Measurements from ENCODE around the gene ENHO. TPM values are rescaled to one million over a fixed set of nuclear protein-coding genes. Genes with fewer than 3 reads are reported as not detected.

ENHO gene
- total and polyA plus RNA-seq, 10 of the 15 experiments (the other 5 are each of a cell fraction or from before 2014, with no cell fraction given), result not detected

DNA sequence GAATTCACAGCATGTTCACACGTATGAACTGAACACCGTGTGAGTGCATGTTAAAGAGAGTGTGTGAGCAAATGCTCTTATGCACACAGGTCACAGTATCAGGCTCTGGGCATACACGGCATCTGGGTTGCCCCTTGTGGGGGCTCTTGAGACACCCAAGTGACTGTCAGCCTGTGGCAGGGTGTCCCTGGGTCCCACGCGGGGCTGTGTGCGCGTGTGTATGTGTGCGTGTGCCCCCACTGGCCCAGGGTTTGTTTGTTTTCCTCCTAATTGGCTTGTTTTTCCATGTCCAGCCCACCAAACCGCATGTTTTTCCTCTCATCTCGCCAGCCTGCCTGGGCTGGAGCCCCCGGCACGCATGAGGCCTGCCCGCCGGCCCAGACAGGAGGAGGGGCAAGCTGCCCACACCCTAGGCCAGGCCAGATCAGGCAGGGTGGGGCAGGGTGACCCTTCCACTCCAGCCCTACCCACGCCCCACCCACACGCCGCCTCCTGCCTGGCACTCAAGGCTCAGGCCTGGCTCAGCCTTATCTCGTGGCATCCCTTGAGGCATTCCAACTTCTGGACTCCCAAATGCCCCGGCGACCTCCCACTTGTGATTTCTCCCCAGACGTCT lies 37.9 kb upstream of the ENHO start (continued):
- TF ChIP-seq, protein P1, sequence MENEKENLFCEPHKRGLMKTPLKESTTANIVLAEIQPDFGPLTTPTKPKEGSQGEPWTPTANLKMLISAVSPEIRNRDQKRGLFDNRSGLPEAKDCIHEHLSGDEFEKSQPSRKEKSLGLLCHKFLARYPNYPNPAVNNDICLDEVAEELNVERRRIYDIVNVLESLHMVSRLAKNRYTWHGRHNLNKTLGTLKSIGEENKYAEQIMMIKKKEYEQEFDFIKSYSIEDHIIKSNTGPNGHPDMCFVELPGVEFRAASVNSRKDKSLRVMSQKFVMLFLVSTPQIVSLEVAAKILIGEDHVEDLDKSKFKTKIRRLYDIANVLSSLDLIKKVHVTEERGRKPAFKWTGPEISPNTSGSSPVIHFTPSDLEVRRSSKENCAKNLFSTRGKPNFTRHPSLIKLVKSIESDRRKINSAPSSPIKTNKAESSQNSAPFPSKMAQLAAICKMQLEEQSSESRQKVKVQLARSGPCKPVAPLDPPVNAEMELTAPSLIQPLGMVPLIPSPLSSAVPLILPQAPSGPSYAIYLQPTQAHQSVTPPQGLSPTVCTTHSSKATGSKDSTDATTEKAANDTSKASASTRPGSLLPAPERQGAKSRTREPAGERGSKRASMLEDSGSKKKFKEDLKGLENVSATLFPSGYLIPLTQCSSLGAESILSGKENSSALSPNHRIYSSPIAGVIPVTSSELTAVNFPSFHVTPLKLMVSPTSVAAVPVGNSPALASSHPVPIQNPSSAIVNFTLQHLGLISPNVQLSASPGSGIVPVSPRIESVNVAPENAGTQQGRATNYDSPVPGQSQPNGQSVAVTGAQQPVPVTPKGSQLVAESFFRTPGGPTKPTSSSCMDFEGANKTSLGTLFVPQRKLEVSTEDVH (IDR thresholded peaks at IDR 0.05; ENCODE audit: low read depth, partially characterized antibody), result no peak
- TF ChIP-seq ZBTB4 (CRISPR knock-in tag; IDR thresholded peaks at IDR 0.05), result no peak

DNA sequence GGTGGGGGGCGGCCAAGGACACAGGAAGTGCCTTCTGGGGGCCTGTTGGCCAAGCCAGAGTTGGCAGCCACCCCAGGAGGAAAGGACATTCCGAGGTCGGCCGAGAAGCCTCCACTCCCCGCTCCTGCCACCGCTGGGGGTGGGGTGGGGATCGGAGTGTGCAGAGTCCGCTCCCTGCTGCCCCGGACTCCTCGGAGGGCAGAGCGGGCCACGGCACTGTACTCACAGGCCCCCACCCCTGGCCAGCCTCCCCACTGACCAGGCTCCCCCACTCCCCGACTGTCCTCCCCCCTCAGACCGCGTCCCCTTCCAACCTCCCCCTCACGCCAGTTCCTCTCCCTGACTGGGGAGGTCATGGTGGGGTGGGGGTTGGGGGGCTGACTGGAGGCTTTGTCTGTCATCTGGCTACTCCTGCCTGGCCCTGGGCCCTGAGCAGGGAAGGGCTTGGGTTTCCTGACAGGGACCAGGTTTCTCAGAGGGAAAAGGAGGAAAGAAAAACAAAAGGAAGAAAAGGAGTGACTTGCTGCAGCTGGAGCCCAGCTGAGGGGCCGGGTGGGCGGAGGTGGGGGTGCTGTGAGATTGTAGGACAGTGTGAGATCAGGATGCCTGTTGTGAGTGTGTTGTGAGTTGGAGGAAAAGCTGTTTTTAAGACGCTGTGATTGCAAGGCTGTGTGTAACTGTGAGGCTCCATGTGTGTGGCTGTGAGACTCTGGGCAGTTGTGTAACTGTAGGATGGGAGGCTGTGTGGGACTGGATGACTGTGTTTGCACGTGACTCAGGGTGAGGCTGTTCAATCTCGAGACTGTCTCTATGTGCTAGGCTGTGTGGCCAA lies 37.0 kb upstream of the ENHO start:
- H3K79me2 ChIP-seq (ENCODE audit: control insufficient read depth, insufficient read depth, low read length), result no peaks in the 10 kb centered on the region
- H3K9me3 ChIP-seq (replicated peaks; ENCODE audit: control insufficient read depth, insufficient read depth, low read length), result peaks cover 6% of the 10 kb centered on the region; the same call in 2 of the 3 replicates
- H3K9ac ChIP-seq (ENCODE audit: control insufficient read depth, insufficient read depth, low read length), result no peak overlapping the region
- RAD21 ChIA-PET (ENCODE audit: unreplicated experiment), result no interaction called here
- peaks cover 0 to 5% of the 10 kb centered on the region in 2 experiments for H3K27me3 ChIP-seq (replicated peaks in 1 of 2; ENCODE audit: control insufficient read depth in 2 of 2, insufficient read depth in 2 of 2, low read length in 1 of 2)
- POLR2A ChIA-PET, result interaction anchor here (0.6 kb wide), 1 partner anchor 883 kb away, joined by 4 read pairs; no protein-coding TSS in a partner anchor
- H3K4me2 ChIP-seq (ENCODE audit: control insufficient read depth, insufficient read depth), result no peak overlapping the region
- no peak overlapping the region for H3K4me3 ChIP-seq
- H3K36me3 ChIP-seq (ENCODE audit: control insufficient read depth in 2 of 2, insufficient read depth in 2 of 2, low read length in 1 of 2), result no peaks in the 10 kb centered on the region
- CTCF ChIA-PET, result no interaction called here
- intact Hi-C loops (cut with micrococcal nuclease; ENCODE audit: unreplicated experiment), result no loop called here
- in situ Hi-C loops (cut with MboI), result no loop called here
- no peak for DNase-seq (ENCODE audit: low read depth, low spot score)
- 35% methylated on average over 17 of the region's 21 CpGs for WGBS (ENCODE audit: insufficient coverage, insufficient replicate concordance, low lambda C conversion rate, missing lambda C conversion rate)
- no peak overlapping the region for H3K27ac ChIP-seq (ENCODE audit: control insufficient read depth, insufficient read depth)
- H4K20me1 ChIP-seq (ENCODE audit: control insufficient read depth, insufficient read depth), result no peaks in the 10 kb centered on the region; the same call in 1 of the 2 replicates
- SMC1A ChIA-PET (ENCODE audit: uncharacterized antibody, unreplicated experiment), result no interaction called here
- no TSS peak for BruUV-seq (replicated peaks)
- H2AFZ ChIP-seq (ENCODE audit: control insufficient read depth, low read depth, low read length), result no peak overlapping the region
- no peaks in the 10 kb centered on the region for H3K4me1 ChIP-seq (ENCODE audit: control insufficient read depth, insufficient read depth, low read length)
- no peak for TF ChIP-seq CBX5 (IDR thresholded peaks at IDR 0.05; ENCODE audit: low read depth)
- ATAC-seq, result peak; percentile 45
- FAIRE-seq, result no peak

Data from GM12878 (cell line).